ENCODE results near the gene CTBP2.
A peak's percentile ranks its signal among the peaks of the same experiment; 100 is the strongest.

CTBP2 gene

DNA sequence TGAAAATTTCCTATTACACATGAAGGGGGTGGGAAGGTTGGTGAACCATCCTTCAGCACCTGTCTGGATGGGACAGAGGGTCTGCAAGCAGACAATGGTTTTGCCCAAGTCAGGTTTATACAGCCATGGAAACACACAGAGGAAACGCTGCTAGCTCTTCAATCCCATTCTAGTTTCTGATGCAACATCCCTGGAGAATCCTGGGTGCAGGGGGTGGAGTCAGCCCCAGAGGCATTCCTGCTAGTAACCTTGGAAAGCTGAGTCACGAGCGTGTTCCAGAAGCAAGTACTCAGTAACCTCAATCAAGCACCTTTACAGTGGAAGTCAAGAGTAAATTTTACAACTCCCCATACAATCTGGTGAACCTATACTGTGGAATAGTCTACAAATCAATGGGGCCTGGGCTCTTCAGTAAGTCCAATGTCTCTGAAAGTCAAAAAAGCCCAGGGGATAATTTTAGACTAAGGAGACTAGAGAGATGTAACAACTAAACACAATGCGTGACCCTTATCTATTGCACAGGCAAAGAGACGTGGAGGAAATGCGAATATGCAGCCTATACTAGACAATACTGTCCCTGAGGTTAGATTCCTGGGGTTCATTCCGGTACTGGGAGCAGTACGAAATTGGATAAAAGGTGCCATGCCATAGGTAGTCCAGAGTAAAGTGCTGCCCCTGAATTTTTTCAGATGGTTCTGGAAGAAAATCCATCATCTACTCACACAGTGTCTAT is 123.1 kb downstream of the CTBP2 start:
- peak overlapping the region; percentile 30 to 32 for H3K27ac ChIP-seq
- H3K4me3 ChIP-seq = no peak overlapping the region
- TF ChIP-seq, protein P1, sequence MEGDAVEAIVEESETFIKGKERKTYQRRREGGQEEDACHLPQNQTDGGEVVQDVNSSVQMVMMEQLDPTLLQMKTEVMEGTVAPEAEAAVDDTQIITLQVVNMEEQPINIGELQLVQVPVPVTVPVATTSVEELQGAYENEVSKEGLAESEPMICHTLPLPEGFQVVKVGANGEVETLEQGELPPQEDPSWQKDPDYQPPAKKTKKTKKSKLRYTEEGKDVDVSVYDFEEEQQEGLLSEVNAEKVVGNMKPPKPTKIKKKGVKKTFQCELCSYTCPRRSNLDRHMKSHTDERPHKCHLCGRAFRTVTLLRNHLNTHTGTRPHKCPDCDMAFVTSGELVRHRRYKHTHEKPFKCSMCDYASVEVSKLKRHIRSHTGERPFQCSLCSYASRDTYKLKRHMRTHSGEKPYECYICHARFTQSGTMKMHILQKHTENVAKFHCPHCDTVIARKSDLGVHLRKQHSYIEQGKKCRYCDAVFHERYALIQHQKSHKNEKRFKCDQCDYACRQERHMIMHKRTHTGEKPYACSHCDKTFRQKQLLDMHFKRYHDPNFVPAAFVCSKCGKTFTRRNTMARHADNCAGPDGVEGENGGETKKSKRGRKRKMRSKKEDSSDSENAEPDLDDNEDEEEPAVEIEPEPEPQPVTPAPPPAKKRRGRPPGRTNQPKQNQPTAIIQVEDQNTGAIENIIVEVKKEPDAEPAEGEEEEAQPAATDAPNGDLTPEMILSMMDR (IDR thresholded peaks at IDR 0.05) = no peak
- no peak for DNase-seq (ENCODE audit: low spot score)

DNA sequence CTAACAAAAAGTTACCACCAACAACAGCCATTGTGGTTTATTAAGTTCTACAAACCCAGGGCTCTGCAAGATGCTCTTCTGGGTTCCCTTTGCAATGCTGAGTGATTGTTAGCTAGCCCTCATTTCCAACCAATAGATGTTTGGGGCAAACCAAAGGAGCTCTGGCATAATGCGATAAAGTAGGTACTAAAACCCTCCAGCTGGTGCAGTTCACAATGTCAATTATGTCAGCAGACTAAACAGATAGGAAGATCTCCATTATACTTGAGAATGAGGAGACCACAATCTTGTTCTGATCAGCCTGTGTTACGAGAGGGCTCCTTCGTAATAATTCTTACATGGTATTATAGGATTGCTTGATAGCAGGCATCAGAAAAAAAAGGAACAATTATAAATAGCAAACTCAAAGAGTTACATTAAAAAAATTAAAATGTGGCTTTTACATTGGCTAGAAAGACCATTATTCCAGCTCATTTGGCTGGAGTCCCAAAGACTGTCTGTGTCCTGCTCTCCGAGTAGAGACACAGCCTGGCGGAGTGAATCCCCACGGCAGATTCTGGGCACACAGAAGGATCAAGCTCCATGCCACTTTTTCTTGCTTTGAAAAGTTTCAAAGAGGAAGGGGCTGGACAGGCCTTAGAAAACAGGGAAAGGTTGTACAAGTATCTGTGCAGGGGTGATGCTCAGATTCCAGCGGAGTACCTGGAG is 124.6 kb downstream of the CTBP2 start:
- peak overlapping the region; percentile 34 to 74 for H3K27ac ChIP-seq
- TF ChIP-seq, protein P1 (IDR thresholded peaks at IDR 0.05) = no peak
- DNase-seq (ENCODE audit: low spot score) = no peak

DNA sequence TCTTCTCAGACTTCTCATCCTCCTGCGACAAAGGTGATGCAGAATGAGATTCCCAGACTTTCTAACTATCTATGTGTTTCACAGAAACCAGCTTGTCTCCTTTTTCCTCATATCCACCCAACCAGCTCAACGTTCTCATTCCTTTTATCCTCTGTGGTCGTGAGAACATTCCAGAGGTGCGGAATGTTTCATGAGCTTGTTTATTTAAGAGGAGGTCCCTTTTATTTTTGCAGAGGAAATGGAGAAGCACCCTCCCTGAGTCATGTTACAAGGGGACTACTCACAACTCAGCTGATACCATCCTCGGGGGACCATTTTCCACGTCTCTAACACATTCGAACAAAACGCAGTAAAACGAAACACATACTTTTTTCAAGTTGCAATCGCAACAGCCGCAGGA is 125.2 kb downstream of the CTBP2 start:
- peak overlapping the region; percentile 39 for H3K4me3 ChIP-seq

More for the DNA sequence above, 124.6 kb downstream of the CTBP2 start:
- peak overlapping the region; percentile 39 for H3K4me3 ChIP-seq

DNA sequence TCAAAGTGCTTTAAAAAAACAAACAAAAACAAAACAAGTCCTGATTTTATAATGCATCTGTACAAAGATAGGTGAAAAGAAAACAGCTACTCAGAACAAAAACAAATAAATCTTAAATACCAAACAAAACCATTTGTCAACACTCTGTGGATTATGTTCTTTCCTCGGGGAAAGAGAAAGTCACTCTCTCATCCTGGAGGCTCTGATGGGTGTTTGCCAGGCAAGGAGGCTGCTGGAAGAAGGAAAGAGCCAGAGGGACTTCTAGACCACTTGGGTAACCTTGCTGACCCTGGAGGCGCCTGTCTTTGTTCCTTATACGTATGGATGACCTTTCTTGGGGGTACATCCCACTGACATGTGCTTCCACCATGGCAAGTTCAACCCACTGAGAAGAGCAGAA is 125.7 kb downstream of the CTBP2 start:
- DNase-seq (ENCODE audit: low spot score) = no peak
- TF ChIP-seq, protein P1 (IDR thresholded peaks at IDR 0.05) = no peak
- peak overlapping the region; percentile 21 for H3K4me3 ChIP-seq
- peak overlapping the region; percentile 34 to 74 for H3K27ac ChIP-seq

More for the DNA sequence above, 125.2 kb downstream of the CTBP2 start:
- TF ChIP-seq, protein P1 (IDR thresholded peaks at IDR 0.05) = no peak
- DNase-seq (ENCODE audit: low spot score) = no peak
- peak overlapping the region; percentile 34 to 74 for H3K27ac ChIP-seq

DNA sequence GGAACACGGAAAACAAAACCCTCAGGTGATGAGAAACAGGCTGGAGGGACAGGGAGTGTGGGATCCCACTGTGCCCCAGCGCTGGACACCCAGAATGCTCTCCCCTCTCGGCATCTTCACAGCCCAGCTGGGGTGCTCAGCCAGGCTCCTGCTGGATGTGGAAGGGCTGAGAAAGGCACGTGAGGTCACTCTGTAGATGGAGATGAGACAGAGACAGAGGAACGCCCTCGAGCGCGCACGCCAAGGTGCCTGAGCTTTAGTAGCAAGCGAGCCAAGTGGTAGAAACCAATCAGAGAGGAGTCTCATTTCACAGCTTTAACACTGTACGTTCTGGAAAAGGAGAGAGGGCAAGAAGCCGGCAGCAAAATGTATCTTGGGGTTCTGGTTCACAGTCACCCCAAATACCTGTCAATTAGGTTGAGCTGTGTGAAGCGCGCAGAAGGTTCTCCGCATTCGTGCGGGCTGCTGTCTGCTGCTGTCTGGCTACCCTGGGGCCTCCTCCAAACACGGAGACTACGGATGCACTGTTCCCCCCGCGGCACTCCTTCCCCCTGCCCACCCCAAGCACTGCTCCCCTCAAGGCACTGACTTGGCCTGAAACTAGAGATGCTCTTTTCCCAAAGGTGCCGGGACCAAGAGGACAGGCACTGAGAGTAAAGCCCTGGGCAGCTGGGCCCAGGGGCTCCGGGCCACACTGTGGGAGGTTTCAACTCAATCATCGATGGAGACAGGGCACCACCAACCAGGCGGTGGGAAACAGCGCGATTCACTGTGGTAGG is 127.0 kb downstream of the CTBP2 start:
- DNase-seq (ENCODE audit: low spot score) = no peak
- Histone ChIP-seq H3K4me3 (no peak overlapping the region), H3K27ac (peak overlapping the region in 1 of 2 donors; percentile 22)
- TF ChIP-seq, protein P1 (IDR thresholded peaks at IDR 0.05) = no peak

DNA sequence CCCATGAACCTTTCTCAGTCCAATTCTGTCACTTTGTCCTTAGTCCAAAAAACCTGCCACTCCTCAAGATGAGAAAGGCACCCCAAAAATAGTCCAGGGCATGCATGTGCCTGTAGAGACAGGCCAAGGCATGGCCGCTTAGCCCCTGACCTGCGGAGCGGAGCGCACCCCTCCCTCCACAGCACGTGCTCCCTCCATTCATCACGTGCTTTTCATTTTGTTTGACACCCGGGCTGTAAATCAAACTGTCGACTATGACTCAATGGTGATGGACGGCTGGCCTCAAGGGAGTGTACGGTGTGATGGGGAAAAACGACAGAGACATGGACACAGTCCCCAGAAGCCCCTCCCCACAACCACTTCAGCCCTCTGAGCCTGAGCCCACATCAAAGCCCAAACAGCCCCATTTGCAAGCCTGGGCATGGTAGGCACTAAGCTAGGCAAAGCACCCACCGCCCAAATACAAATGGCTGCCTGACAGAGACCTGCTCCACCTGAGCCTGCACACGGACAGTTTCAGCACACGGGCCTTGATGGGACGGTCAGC is 127.8 kb downstream of the CTBP2 start:
- DNase-seq (ENCODE audit: low spot score) = no peak
- Histone ChIP-seq H3K27ac (peak overlapping the region in 1 of 2 donors; percentile 22), H3K4me3 (no peak overlapping the region)
- TF ChIP-seq, protein P1 (IDR thresholded peaks at IDR 0.05) = no peak

All from coronary artery (tissue), 2 donors.